8988T (cell line): Measurements from ENCODE around the gene GGTA1.
A peak's percentile ranks its signal among the peaks of the same experiment; 100 is the strongest.
"Not testable (repeated sequence)": the region's sequence is repeated elsewhere in the genome, so short reads cannot be mapped to it uniquely, and the experiment has no call there.

ENCODE experiments used
- DNase-seq: peaks from one replicate; pipeline ENCODE4 v3.0.0; 2011

GGTA1 gene

GRCh38 chr9:121499427-121500164 lies at the start of gene GGTA1:
TSS of gene GGTA1 (minus strand) at chr9:121499844. CDS start at chr9:121467922, 31,922 bp downstream.
- DNase-seq: peak; percentile 73

- no peak for DNase-seq
Observed at GRCh38 chr9:121548666-121549065, 49.0 kb upstream of the GGTA1 start.

DNA sequence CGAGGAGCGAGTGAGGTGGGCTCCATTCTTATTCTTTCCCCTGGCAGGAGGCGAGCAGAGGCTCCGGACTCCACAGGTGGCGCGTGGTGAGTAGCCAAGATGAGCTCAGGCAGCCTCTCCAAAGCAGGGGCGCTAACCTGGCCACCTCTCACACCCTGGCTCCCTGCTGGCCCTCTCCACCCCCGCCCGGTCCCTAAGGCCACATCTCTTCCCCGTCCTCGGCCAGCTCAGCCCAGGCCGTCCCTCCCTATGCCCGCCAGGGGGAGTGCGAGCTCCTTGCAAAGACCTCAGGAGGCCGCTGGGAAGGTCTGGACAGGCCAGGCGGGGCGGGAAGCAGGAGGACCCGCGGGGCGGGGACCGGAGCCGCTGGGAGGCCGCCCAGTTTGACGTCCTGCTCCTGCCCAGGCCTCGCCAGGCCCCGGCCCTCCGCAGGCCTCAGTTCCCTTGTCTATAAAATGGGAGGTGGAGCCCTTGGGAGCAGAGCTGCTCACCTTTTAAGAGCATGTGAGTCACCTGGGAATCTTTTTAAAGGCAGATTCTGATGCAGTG lies 46.3 kb upstream of the GGTA1 start:
- DNase-seq: peak; percentile 91

- no peak for DNase-seq
Observed at GRCh38 chr9:121545150-121545874, 45.7 kb upstream of the GGTA1 start.

- no peak for DNase-seq
Observed at GRCh38 chr9:121542025-121542424, 42.4 kb upstream of the GGTA1 start.

- DNase-seq: no peak
Observed at GRCh38 chr9:121541256-121541655, 41.6 kb upstream of the GGTA1 start.

- DNase-seq: no peak
Observed at GRCh38 chr9:121538221-121538620, 38.6 kb upstream of the GGTA1 start.

GRCh38 chr9:121537283-121537682 lies 37.6 kb upstream of the GGTA1 start:
- DNase-seq: no peak

DNA sequence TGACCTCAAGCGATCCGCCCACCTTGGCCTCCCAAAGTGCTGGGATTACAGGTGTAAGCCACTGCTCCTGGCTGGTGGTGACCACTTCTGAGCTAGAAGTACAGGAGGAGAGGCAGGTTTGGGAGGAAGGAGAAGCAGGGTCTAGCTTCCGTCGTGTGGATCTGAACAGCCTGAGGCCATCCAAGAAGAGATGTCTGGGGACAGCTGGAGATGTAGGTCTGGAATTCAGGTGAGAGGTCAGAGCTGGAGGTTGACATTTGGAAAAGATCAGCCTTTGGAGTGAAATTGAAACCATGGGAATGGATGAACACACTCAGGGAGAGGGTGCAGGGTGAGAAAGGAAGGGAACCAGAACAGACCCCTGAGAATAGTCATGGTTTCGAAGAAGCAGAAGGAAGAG lies 33.2 kb upstream of the GGTA1 start:
- no peak for DNase-seq

DNA sequence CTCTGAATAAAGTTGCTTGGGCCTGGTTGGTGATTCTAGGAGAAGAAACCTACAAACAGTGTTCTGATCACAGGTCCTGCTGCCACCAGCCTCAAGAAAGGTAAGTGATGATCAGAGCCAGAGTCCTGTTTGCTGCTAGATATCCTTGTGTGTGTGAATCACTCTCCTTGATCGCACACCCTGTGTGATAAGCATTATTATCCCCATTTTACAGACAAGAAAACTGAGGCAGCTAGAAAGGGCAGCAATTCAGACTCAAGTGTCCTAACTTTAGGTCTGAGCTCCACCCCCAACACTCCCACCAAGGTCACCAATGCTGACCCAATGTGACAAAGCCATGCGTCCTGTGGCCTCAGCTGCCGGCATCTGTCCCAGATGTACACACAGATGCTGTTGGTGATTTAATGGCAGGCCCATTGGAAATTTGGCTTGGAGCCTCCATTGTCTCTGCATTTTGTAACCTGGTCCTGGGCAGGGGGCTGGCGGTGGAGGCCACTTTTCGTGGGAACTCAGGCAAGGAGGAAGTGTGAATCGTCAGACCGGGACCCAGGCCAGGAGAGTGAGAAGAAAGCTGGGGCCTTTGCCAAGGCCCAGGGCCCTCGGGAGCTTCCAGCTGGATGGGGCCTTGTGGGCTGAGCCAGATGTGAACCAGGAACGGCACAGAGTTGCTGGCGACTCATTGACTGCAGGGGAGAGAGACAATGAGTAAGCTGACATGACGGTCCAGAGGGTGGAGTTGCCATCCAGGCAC lies 29.8 kb upstream of the GGTA1 start:
- DNase-seq: no peak

GRCh38 chr9:121528642-121529041 lies 29.0 kb upstream of the GGTA1 start:
- no peak for DNase-seq

DNA sequence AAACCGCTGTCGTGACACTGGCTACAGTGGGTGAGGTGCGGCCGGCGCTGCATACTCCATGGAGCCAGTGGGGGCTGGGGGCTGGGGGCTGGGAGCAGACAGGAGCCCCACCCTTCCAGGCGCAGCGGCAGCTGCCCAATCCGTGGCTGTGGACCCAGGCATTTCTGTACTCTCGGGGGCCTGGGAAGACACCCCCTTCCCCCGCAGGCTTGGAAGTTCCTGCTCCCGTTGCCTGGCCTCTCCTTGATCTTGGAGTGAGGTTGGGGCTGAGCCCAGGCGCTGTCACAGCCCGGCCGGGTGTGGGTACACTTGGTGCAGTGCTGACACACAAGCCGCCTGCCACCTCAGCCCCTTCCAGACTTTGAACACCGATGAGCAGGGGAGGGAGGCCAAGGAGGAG lies 27.7 kb upstream of the GGTA1 start:
- no peak for DNase-seq

DNA sequence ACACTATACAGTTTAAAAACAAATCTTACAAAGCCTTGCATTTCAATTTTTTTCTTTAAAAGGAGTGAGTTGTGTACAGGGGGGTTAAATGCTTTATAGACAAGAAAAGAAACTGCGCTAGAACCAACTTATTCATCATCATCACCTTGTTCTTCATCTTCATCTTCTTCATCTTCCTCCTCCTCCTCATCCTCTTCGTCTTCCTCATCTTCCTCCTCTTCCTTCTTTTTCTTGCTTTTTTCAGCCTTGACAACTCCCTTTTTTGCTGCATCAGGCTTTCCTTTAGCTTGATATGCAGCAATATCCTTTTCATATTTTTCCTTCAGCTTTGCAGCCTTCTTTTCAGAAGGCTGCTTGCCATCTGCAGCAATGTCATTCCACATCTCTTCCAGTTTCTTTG lies 20.0 kb upstream of the GGTA1 start:
- DNase-seq: not testable (repeated sequence)

GRCh38 chr9:121518634-121519033 lies 19.0 kb upstream of the GGTA1 start:
- DNase-seq: no peak

DNA sequence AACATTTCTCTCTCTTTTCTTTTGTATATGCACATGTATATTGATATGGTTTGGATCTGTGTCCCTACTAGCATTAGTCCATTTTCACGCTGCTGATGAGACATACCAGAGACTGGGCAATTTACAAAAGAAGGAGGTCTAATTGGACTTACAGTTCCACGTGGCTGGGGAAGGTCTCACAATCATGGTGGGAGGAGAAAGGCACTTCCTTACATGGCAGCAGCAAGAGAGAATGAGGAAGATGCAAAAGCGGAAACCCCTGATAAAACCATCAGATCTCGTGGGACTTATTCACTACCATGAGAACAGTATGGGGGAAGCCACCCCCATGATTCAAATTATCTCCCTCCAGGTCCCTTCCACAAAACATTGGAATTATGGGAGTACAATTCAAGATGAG lies 13.5 kb upstream of the GGTA1 start:
- DNase-seq: not testable (repeated sequence)

DNA sequence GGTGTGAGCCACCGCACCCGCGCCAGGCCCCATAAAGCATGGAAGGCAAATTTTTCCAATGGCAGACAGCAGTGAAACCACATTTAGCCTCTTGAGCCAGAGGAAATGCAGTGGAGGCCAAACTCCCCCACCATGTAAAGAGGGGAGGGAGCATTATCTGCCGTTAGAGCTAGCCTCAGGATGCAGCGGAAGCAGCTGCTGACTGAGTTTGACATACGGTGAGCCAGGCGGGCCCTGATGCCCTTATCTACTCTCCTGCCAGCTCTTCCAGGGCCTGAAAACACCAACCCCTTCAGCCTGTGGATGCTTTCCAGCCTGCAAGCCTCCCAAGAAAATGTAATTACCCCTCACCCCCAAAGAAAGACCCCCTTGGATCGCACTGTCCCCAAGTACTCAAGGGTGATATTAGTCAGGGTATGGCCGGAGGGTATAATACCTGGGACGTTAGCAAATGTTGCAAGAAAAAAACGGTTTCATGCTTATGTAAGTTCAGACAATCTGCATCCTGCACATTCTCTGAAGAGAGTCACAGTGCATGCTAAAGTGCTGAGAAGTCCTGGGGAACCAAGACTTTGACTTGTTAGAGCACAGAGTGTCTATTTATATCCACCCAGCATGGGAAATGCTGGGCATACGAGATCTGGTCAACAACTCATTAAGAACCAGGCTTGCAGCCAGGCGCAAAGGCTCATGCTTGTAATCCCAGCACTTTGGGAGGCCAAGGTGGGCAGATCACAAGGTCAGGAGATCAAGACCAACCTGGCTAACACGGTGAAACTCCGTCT lies 11.3 kb upstream of the GGTA1 start:
- DNase-seq: no peak

- no peak for DNase-seq
Observed at GRCh38 chr9:121509180-121509579, 9.5 kb upstream of the GGTA1 start.

GRCh38 chr9:121508415-121508814 lies 8.8 kb upstream of the GGTA1 start:
- no peak for DNase-seq

DNA sequence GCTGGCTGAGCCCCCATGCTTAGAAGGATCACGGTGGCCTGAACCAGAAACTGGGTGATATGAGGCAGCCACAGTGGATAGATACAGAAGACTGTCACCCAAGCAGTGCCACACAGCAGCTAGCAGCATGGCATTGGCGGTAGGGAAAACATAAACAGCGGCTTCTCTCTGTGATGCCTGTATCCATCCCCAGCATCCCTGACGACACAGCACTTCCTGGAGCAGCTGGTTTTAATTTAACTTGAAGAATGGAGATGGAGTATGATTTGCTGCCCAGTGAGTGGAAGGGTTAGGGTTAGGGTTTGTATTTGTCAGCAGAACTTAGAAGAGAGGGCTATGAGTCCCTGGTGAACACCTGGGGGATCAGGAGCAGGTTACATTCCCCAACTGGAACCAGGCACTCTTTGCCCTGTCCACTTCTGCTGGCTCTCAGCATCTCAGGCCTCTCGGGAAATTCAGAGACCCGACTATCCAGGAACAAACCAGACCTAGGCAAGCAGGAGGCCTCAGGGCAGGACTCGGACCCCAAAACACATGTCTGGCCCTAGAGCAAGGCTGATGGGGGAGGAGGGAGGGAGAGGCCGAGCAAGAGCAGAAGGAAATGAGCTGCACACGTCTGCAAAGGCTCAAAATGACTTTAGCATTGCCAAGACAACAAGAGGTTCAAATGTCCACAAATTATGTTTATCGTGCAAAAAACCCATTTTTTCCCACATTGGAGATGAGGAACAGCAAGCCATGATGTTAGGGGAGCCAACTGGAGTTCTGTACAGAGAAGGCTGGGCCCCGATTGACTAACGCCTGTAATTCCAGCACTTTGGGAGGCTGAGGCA lies 6.5 kb upstream of the GGTA1 start:
- no peak for DNase-seq

- no peak for DNase-seq
Observed at GRCh38 chr9:121503444-121503843, 3.8 kb upstream of the GGTA1 start.

GRCh38 chr9:121500165-121500478 lies 478 bp upstream of the GGTA1 start:
- no peak for DNase-seq

DNA sequence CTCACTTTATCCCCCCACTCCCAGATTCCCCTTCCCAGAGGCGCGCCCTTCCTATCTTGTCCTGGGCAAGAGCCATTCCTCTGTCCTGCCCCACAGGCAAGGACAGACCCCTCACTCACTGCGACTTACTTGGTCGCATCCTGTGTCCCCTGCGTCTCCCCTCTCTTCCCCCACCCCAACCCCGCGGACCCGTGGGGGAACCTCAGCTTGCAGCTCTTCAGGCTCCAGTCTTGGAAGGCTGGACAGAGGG lies 542 bp downstream of the GGTA1 start:
- DNase-seq: peak; percentile 24
